Astrocyte (in vitro differentiated cells and primary cell): ENCODE data around the gene COL9A2. TPM values are rescaled to one million over a fixed set of nuclear protein-coding genes. Genes with fewer than 3 reads are reported as not detected.

Source experiments
- DNase-seq: peaks from one replicate; pipeline ENCODE4 v3.0.0-alpha.2; 2010; ENCODE audit warnings: low read depth
- FAIRE-seq: peaks from 2 replicates; lab custom pipeline; 2011; peaks lifted over from hg19 to GRCh38; lab: Jason Lieb, UNC
- H2AFZ ChIP-seq: 2 replicates; pipeline ENCODE4 v1.6.0; 2012; ENCODE audit warnings: low read depth, low read length, inconsistent platforms
- H3K27ac ChIP-seq: 2 replicates; pipeline ENCODE4 v1.5.1; 2011; ENCODE audit warnings: low read depth, low read length, inconsistent platforms
- H3K27me3 ChIP-seq: 2 replicates; pipeline ENCODE4 v1.6.0; 2011; ENCODE audit warnings: low read length, inconsistent platforms; ENCODE audit not compliant: insufficient read depth
- H3K36me3 ChIP-seq: 2 replicates; pipeline ENCODE4 v1.5.1; 2011; ENCODE audit warnings: low read length, inconsistent platforms; ENCODE audit not compliant: insufficient read depth
- H3K4me1 ChIP-seq: 2 replicates; pipeline ENCODE4 v1.5.1; 2011; ENCODE audit warnings: low read length, inconsistent platforms; ENCODE audit not compliant: insufficient read depth
- H3K4me2 ChIP-seq: 2 replicates; pipeline ENCODE4 v1.6.0; 2012; ENCODE audit warnings: low read length, inconsistent platforms
- H3K4me3 ChIP-seq: 2 replicates; pipeline ENCODE4 v1.5.1; 2011; ENCODE audit warnings: low read depth, mild to moderate bottlenecking, low read length, inconsistent platforms; ENCODE audit not compliant: insufficient read depth
- H3K79me2 ChIP-seq: 2 replicates; pipeline ENCODE4 v1.6.0; 2012; ENCODE audit warnings: mild to moderate bottlenecking, low read length, inconsistent platforms; ENCODE audit not compliant: insufficient read depth
- H3K9ac ChIP-seq: 2 replicates; pipeline ENCODE4 v1.6.0; 2012; ENCODE audit warnings: mild to moderate bottlenecking, low read length, inconsistent platforms
- H3K9me3 ChIP-seq: 2 replicates; pipeline ENCODE4 v1.5.1; 2012; ENCODE audit warnings: low read depth, mild to moderate bottlenecking, low read length, inconsistent platforms; ENCODE audit not compliant: insufficient read depth
- H4K20me1 ChIP-seq: 2 replicates; pipeline ENCODE4 v1.6.0; 2012; ENCODE audit warnings: low read length, inconsistent platforms; ENCODE audit not compliant: insufficient read depth
- H3K27ac Mint-ChIP-seq: one replicate; pipeline ENCODE4 v1.8.0; 2021; ENCODE audit warnings: mild to moderate bottlenecking, mixed read lengths; ENCODE audit not compliant: unreplicated experiment
- H3K27me3 Mint-ChIP-seq: one replicate; pipeline ENCODE4 v1.8.0; 2021; ENCODE audit warnings: low read depth, mixed read lengths; ENCODE audit not compliant: unreplicated experiment
- H3K36me3 Mint-ChIP-seq: one replicate; pipeline ENCODE4 v1.8.0; 2021; ENCODE audit warnings: low read depth, mixed read lengths; ENCODE audit not compliant: unreplicated experiment
- H3K4me1 Mint-ChIP-seq: one replicate; pipeline ENCODE4 v1.8.0; 2021; ENCODE audit warnings: low read depth, mixed read lengths; ENCODE audit not compliant: unreplicated experiment
- H3K4me3 Mint-ChIP-seq: one replicate; pipeline ENCODE4 v1.8.0; 2021; ENCODE audit warnings: mild to moderate bottlenecking, moderate library complexity, mixed read lengths; ENCODE audit not compliant: unreplicated experiment
- H3K9me3 Mint-ChIP-seq: one replicate; pipeline ENCODE4 v1.8.0; 2021; ENCODE audit warnings: mild to moderate bottlenecking, mixed read lengths; ENCODE audit not compliant: unreplicated experiment
- EZH2 ChIP-seq: IDR thresholded peaks from 2 replicates; pipeline ENCODE4 v1.6.1; 2012; ENCODE audit warnings: mild to moderate bottlenecking, low read length, inconsistent platforms; ENCODE audit not compliant: insufficient read depth
- total RNA-seq: library from RNA; stranded (reverse); gene quantifications from 2 replicates; pipeline ENCODE4 v1.2.1, GENCODE V29; 2021
- TF ChIP-seq, protein P1 (sequence below): IDR thresholded peaks from 2 replicates; pipeline ENCODE4 v1.5.1; 2011; ENCODE audit warnings: low read depth, mild to moderate bottlenecking, inconsistent platforms, low read length, moderate library complexity; ENCODE audit not compliant: insufficient read depth

The COL9A2 gene
- total RNA-seq, 1 donor from 2014 or later = 2.1 TPM

GRCh38 chr1:40318970-40319621 lies 2.0 kb upstream of the COL9A2 start:
- FAIRE-seq (no peak), DNase-seq (no peak)
- no peak overlapping the region for H3K27ac Mint-ChIP-seq
- TF ChIP-seq, protein P1, sequence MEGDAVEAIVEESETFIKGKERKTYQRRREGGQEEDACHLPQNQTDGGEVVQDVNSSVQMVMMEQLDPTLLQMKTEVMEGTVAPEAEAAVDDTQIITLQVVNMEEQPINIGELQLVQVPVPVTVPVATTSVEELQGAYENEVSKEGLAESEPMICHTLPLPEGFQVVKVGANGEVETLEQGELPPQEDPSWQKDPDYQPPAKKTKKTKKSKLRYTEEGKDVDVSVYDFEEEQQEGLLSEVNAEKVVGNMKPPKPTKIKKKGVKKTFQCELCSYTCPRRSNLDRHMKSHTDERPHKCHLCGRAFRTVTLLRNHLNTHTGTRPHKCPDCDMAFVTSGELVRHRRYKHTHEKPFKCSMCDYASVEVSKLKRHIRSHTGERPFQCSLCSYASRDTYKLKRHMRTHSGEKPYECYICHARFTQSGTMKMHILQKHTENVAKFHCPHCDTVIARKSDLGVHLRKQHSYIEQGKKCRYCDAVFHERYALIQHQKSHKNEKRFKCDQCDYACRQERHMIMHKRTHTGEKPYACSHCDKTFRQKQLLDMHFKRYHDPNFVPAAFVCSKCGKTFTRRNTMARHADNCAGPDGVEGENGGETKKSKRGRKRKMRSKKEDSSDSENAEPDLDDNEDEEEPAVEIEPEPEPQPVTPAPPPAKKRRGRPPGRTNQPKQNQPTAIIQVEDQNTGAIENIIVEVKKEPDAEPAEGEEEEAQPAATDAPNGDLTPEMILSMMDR = no peak
- no peak for TF ChIP-seq EZH2
- Histone ChIP-seq H2AFZ (no peak overlapping the region), H3K9ac (no peak overlapping the region), H3K79me2 (no peaks in the 10 kb centered on the region), H3K4me1 (peaks cover 22% of the 10 kb centered on the region), H3K36me3 (no peaks in the 10 kb centered on the region), H3K9me3 (no peaks in the 10 kb centered on the region), H3K4me2 (no peak overlapping the region), H4K20me1 (no peaks in the 10 kb centered on the region), H3K27ac (no peak overlapping the region), H3K4me3 (no peak overlapping the region), H3K27me3 (peaks cover 25% of the 10 kb centered on the region)
- no peaks in the 10 kb centered on the region for H3K9me3 Mint-ChIP-seq
- H3K4me3 Mint-ChIP-seq = no peak overlapping the region
- H3K36me3 Mint-ChIP-seq = peaks cover 3% of the 10 kb centered on the region
- peaks cover 38% of the 10 kb centered on the region for H3K27me3 Mint-ChIP-seq
- peaks cover 8% of the 10 kb centered on the region for H3K4me1 Mint-ChIP-seq

DNA sequence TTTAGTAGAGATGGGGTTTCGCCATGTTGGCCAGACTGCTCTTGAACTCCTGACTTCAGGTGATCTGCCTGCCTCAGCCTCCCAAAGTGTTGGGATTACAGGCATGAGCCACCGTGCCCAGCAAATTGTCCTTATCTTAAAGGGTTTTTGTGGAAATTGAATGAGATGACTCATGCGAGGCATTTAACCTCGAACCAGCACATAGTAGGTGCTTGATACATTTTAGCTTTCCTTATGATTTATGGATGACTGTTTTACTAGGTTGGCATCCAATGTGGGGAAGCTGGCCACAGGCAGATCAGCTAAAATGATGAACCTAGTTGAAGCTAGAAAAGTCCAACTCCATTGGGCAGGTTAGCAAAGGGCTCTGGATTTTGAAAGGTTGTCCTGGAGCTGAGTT lies 1.4 kb upstream of the COL9A2 start:
- no peak for FAIRE-seq

More for the DNA sequence above, 1.4 kb upstream of the COL9A2 start:
- H3K36me3 ChIP-seq = no peaks in the 10 kb centered on the region
- Mint-ChIP-seq H3K9me3 (no peaks in the 10 kb centered on the region), H3K4me1 (peaks cover 15% of the 10 kb centered on the region), H3K4me3 (no peak overlapping the region), H3K36me3 (peaks cover 3% of the 10 kb centered on the region), H3K27ac (no peak overlapping the region), H3K27me3 (peaks cover 34% of the 10 kb centered on the region)
- no peaks in the 10 kb centered on the region for H4K20me1 ChIP-seq
- no peak for DNase-seq
- no peak overlapping the region for H3K27ac ChIP-seq
- no peak for TF ChIP-seq EZH2
- TF ChIP-seq, protein P1 = no peak
- H2AFZ ChIP-seq = no peak overlapping the region
- H3K4me1 ChIP-seq = peaks cover 22% of the 10 kb centered on the region
- no peaks in the 10 kb centered on the region for H3K9me3 ChIP-seq
- H3K4me2 ChIP-seq = no peak overlapping the region
- peaks cover 25% of the 10 kb centered on the region for H3K27me3 ChIP-seq
- H3K4me3 ChIP-seq = no peak overlapping the region
- no peaks in the 10 kb centered on the region for H3K79me2 ChIP-seq
- no peak overlapping the region for H3K9ac ChIP-seq
